DND-41 (cell line): ENCODE measurements around the gene ACVR2A.

Experiments
- CTCF ChIP-seq: IDR thresholded peaks from 2 replicates; pipeline ENCODE4 v1.5.1; 2012; ENCODE audit warnings: borderline replicate concordance, low read length, moderate library complexity, mild to moderate bottlenecking; ENCODE audit not compliant: poor library complexity, severe bottlenecking; ENCODE audit errors: extremely low read depth
- EZH2 ChIP-seq: IDR thresholded peaks from 3 replicates; pipeline ENCODE4 v1.6.1; 2012; ENCODE audit warnings: borderline replicate concordance, low read depth, mild to moderate bottlenecking, moderate library complexity, low read length, inconsistent platforms; ENCODE audit not compliant: severe bottlenecking

- no peak for TF ChIP-seq CTCF
- TF ChIP-seq EZH2 = no peak
Measured at GRCh38 chr2:147869934-147870333, 25.1 kb downstream of the ACVR2A start.
